SJSA1 (cell line): ENCODE results near the gene KRT86. TPM values are rescaled to one million over a fixed set of nuclear protein-coding genes. Genes with fewer than 3 reads are reported as not detected.
"Not testable (repeated sequence)": the region's sequence is repeated elsewhere in the genome, so short reads cannot be mapped to it uniquely, and the experiment has no call there.

ENCODE experiments used
- DNase-seq, 2 experiments: peaks; one replicate each; pipeline ENCODE4 v3.0.0-alpha.2; 2015 to 2020; ENCODE audit warnings: low spot score in 2 of 2, low read depth in 1 of 2
- H3K27ac ChIP-seq: fragments of 250-450 bp; sonication (Bioruptor Pico); 2 replicates; pipeline ENCODE4 v1.5.1; 2020; ENCODE audit warnings: mild to moderate bottlenecking, moderate library complexity
- H3K27me3 ChIP-seq: fragments of 250-450 bp; sonication (Bioruptor Pico); replicated peaks from 2 replicates; pipeline ENCODE4 v1.5.1; 2020; ENCODE audit warnings: mild to moderate bottlenecking, moderate library complexity
- H3K36me3 ChIP-seq: fragments of 250-450 bp; sonication (Bioruptor Pico); 2 replicates; pipeline ENCODE4 v1.5.1; 2020; ENCODE audit warnings: mild to moderate bottlenecking
- H3K4me1 ChIP-seq: fragments of 250-450 bp; sonication (Bioruptor Pico); replicated peaks from 2 replicates; pipeline ENCODE4 v1.6.1; 2021; ENCODE audit warnings: mild to moderate bottlenecking
- H3K4me3 ChIP-seq: fragments of 250-450 bp; sonication (Bioruptor Pico); 2 replicates; pipeline ENCODE4 v1.5.1; 2020; ENCODE audit warnings: mild to moderate bottlenecking
- H3K9me3 ChIP-seq: fragments of 250-450 bp; sonication (Bioruptor Pico); replicated peaks from 2 replicates; pipeline ENCODE4 v1.5.1; 2020; ENCODE audit warnings: mild to moderate bottlenecking
- total RNA-seq: library from RNA; depleted of rRNA; stranded (reverse); fragments of >200 nt; shearing (Covaris generic); gene quantifications from 2 replicates; pipeline ENCODE4 v1.2.3, GENCODE V29; 2014

Gene KRT86
- total RNA-seq, 1 experiment from 2014 or later: 0.37 TPM

GRCh38 chr12:52337054-52337453, 62.6 kb downstream of the KRT86 start:
- H3K27me3 ChIP-seq: no peaks in the 10 kb centered on the region
- H3K27ac ChIP-seq: no peak overlapping the region
- no peaks in the 10 kb centered on the region for H3K9me3 ChIP-seq
- no peak for DNase-seq
- no peaks in the 10 kb centered on the region for H3K4me1 ChIP-seq
- no peaks in the 10 kb centered on the region for H3K36me3 ChIP-seq
- H3K4me3 ChIP-seq: no peak overlapping the region

DNA sequence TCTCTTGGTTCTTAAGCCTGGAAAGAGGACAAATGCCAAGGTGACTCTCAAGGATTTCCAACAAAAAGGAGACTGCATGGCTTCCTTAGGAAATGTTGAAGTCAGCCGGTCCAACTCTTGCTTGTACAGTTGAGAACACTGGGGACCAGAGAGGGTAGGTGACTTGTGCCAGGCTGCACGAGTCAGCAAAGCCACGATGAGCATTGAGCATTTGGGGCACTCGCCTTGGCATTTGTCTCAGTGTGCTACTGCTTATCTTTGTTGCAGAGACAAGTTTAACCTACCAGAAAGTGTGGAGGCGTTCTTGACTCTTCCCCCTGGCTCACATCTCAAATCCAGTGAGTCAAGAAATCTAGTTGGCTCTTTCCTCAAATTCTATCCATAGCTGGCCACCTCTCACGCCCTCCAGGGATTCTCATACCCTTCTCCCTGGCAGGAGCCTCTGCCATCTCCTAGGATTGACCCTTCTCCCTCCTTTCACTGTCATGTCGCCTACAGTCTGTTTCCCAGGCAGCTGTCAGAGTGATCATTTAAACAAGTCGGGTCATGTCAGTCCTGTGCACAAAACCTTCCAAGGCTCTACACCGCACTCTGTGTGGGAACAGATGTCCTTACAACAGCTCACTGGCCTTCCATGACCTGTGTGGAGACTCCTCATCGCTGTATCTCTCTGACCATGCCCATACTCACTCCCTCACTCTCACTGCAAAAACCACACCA, 64.0 kb downstream of the KRT86 start:
- Histone ChIP-seq H3K4me1 (no peaks in the 10 kb centered on the region), H3K27ac (no peak overlapping the region), H3K27me3 (no peaks in the 10 kb centered on the region), H3K9me3 (no peaks in the 10 kb centered on the region), H3K36me3 (no peaks in the 10 kb centered on the region), H3K4me3 (no peak overlapping the region)
- no peak for DNase-seq

- no peak overlapping the region for H3K27ac ChIP-seq
- H3K4me1 ChIP-seq: no peaks in the 10 kb centered on the region
- no peak overlapping the region for H3K4me3 ChIP-seq
- no peaks in the 10 kb centered on the region for H3K36me3 ChIP-seq
- H3K27me3 ChIP-seq: no peaks in the 10 kb centered on the region
- H3K9me3 ChIP-seq: no peaks in the 10 kb centered on the region
- DNase-seq: no peak
Observed at GRCh38 chr12:52341066-52341580, 66.7 kb downstream of the KRT86 start.

DNA sequence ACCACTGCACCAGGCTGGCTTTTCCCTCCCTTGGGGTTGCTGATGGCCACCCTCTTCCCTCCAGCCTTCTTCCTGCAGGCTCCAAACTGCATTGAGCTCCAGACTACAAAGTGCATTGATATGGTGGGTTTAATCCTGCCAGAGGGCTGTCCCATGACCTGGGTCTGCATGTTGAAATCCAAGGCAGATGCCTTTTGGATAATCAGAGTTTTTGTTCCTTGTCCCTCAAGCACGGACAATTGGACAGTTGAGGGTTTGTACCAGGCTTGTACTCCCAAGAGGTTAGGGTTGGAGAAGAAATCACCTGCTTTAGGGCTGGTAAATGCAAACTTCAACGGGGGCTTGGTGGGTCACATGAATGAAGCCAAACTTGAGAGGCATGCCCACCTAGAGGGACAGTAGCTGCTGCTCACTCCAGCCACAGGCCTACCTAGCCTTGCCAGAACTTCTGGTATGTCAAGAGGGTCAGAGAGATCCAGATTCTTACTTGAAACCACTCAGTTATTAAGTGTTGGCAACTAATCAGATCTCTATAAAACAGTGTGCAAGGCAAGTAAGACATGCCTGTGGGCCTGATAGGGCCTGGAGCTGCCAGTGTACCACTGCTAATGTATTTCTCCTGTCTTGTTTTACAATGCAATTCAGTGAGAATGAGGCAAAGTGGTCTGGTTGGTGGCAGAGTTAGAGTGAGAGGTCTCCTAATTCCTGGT, 68.5 kb downstream of the KRT86 start:
- H3K36me3 ChIP-seq: no peaks in the 10 kb centered on the region
- no peaks in the 10 kb centered on the region for H3K9me3 ChIP-seq
- DNase-seq: no peak
- no peak overlapping the region for H3K27ac ChIP-seq
- H3K27me3 ChIP-seq: no peaks in the 10 kb centered on the region
- no peaks in the 10 kb centered on the region for H3K4me1 ChIP-seq
- no peak overlapping the region for H3K4me3 ChIP-seq

GRCh38 chr12:52343550-52343949, 69.1 kb downstream of the KRT86 start:
- no peaks in the 10 kb centered on the region for H3K36me3 ChIP-seq
- no peak for DNase-seq
- H3K27ac ChIP-seq: no peak overlapping the region
- H3K27me3 ChIP-seq: no peaks in the 10 kb centered on the region; the same call in 1 of the 2 replicates
- H3K4me3 ChIP-seq: no peak overlapping the region
- H3K4me1 ChIP-seq: no peaks in the 10 kb centered on the region
- H3K9me3 ChIP-seq: no peaks in the 10 kb centered on the region

GRCh38 chr12:52344111-52344510, 69.7 kb downstream of the KRT86 start:
- H3K36me3 ChIP-seq: no peaks in the 10 kb centered on the region
- no peak overlapping the region for H3K4me3 ChIP-seq
- H3K4me1 ChIP-seq: no peaks in the 10 kb centered on the region
- no peak for DNase-seq
- H3K27ac ChIP-seq: no peak overlapping the region
- H3K27me3 ChIP-seq: no peaks in the 10 kb centered on the region; the same call in 1 of the 2 replicates
- H3K9me3 ChIP-seq: no peaks in the 10 kb centered on the region

DNA sequence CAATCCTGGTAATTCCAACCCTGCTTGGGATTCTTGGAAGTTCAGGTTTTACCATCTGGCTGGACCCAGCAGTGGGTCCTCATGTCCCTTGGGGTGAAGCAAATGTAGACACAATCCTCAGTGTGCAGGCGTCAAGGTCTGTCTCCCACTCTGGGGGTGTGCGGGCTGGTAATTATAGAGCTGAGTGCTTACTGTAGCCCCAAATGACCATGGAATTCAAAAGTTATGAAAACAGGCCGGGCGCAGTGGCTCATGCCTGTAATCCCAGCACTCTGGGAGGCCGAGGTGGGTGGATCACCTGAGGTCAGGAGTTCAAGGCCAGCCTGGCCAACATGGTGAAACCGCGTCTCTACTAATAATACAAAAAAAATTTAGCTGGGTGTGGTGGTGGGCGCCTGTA, 70.6 kb downstream of the KRT86 start:
- H3K4me3 ChIP-seq, H3K27ac ChIP-seq, H3K9me3 ChIP-seq, H3K36me3 ChIP-seq, H3K27me3 ChIP-seq, DNase-seq, H3K4me1 ChIP-seq: not testable (repeated sequence)

DNA sequence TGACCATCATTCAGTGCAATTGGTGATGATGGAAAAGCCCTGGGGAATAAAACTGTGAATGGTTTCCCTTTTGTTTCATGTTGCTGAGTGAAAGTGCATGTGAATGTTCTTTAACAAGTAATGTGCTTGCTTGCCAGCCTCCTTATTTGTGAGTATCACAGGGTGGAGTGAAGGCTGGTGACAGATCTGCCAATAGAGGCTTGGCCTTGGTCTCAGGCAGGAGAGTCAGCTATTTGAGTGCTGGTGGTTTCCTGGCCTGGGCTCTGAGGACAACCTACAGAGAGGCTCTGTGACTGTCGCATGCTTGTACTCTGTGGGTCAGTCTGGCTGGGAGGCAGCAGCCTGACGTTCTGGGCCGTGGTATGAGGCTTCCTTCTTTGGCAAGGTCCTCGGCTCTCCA, 72.1 kb downstream of the KRT86 start:
- H3K4me3 ChIP-seq: no peak overlapping the region
- H3K9me3 ChIP-seq: no peaks in the 10 kb centered on the region
- H3K4me1 ChIP-seq: no peaks in the 10 kb centered on the region
- no peaks in the 10 kb centered on the region for H3K36me3 ChIP-seq
- DNase-seq: no peak
- H3K27me3 ChIP-seq: peaks cover 6% of the 10 kb centered on the region
- H3K27ac ChIP-seq: no peak overlapping the region

GRCh38 chr12:52347016-52347415, 72.6 kb downstream of the KRT86 start:
- Histone ChIP-seq H3K4me3 (no peak overlapping the region), H3K4me1 (no peaks in the 10 kb centered on the region), H3K27me3 (peaks cover 6% of the 10 kb centered on the region), H3K27ac (no peak overlapping the region), H3K36me3 (no peaks in the 10 kb centered on the region), H3K9me3 (no peaks in the 10 kb centered on the region)
- DNase-seq: no peak

- Histone ChIP-seq H3K27me3 (peaks cover 6% of the 10 kb centered on the region), H3K4me3 (no peak overlapping the region), H3K27ac (no peak overlapping the region), H3K9me3 (no peaks in the 10 kb centered on the region), H3K4me1 (no peaks in the 10 kb centered on the region), H3K36me3 (no peaks in the 10 kb centered on the region)
- no peak for DNase-seq
Observed at GRCh38 chr12:52347551-52348510, 73.4 kb downstream of the KRT86 start.

DNA sequence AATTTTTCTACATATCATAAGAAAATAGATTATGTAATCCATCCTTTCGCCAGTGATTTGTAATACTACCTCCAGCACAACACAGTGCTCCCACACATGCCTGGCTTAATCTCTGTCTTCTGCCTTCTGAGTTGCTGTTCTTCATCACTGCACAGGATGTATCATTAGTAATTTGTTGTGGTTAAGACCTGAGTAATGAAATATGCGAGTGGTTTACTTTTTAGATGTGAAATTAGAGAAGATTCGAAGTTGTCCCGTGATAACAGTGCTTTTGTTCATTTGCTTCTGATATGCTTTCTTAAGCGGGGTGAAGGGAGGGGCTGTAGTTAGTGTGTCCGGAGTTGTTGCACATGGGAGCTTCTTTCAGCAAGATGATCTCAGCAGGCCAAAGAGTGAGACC, 74.8 kb downstream of the KRT86 start:
- H3K36me3 ChIP-seq: no peaks in the 10 kb centered on the region
- H3K4me3 ChIP-seq: no peak overlapping the region
- H3K27me3 ChIP-seq: peaks cover 11% of the 10 kb centered on the region
- no peaks in the 10 kb centered on the region for H3K4me1 ChIP-seq
- H3K27ac ChIP-seq: no peak overlapping the region
- H3K9me3 ChIP-seq: no peaks in the 10 kb centered on the region
- no peak for DNase-seq

GRCh38 chr12:52350021-52350620, 75.7 kb downstream of the KRT86 start:
- no peak for DNase-seq
- Histone ChIP-seq H3K4me3 (no peak overlapping the region), H3K9me3 (no peaks in the 10 kb centered on the region), H3K36me3 (no peaks in the 10 kb centered on the region), H3K27ac (no peak overlapping the region), H3K4me1 (no peaks in the 10 kb centered on the region), H3K27me3 (peaks cover 11% of the 10 kb centered on the region)

DNA sequence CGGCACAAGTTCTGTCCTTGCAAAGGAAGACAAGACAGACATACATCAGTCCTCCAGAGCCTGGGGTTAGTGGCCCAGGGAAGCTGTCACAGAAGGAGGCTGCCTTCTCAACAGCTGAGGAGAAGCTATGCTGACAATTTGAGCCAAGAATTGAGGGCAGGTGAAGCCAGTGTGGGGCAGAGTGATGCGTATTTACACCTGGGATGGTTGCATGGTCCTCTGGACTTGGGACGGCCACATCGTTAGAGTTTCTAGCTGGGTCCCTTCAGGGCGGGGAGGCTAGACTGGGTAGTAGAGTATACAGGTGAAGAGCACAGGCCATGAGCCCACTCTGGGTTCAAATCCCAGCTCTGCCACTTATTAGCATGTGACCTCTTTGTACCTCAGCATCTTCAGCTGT, 76.3 kb downstream of the KRT86 start:
- Histone ChIP-seq H3K27me3 (peaks cover 11% of the 10 kb centered on the region), H3K9me3 (no peaks in the 10 kb centered on the region), H3K27ac (no peak overlapping the region), H3K36me3 (no peaks in the 10 kb centered on the region), H3K4me1 (no peaks in the 10 kb centered on the region), H3K4me3 (no peak overlapping the region)
- no peak for DNase-seq
